A549 (cell line): Measurements from ENCODE around the gene FOXJ2. TPM values are rescaled to one million over a fixed set of nuclear protein-coding genes. Genes with fewer than 3 reads are reported as not detected.
"Not testable (repeated sequence)": the region's sequence is repeated elsewhere in the genome, so short reads cannot be mapped to it uniquely, and the experiment has no call there.

Experiments used
- ATAC-seq, 2 experiments: fragments of 200-7000 bp in 1 of 2; fragments of >200 bp in 1 of 2; cut with Nextera tagmentation in 1 of 2; cut with Tn5 transposase in 1 of 2; 3 replicates each; pipeline versions ENCODE4 v1.8.0 to v1.9.1; 2018 to 2020; ENCODE audit warnings: mild to moderate bottlenecking in 1 of 2, moderate library complexity in 1 of 2
- CTCF ChIA-PET: fragments of 300-600 bp; sonication (Branson Sonifier 250); formaldehyde crosslinking; extraction: SDS; loops from one replicate; lab custom pipeline; 2021; ENCODE audit warnings: antibody characterized with exemption, inconsistent platforms; lab: Yijun Ruan, JAX
- POLR2A ChIA-PET: fragments of 350-600 bp; formaldehyde crosslinking; extraction: SDS; loops from one replicate; lab custom pipeline; 2021; ENCODE audit warnings: antibody characterized with exemption, inconsistent platforms; lab: Yijun Ruan, JAX
- DNase-seq, 2 experiments: peaks; one replicate each; pipeline versions ENCODE4 v3.0.0 to v3.0.0-alpha.2; 2011 to 2016; ENCODE audit warnings: low read depth in 1 of 2, low spot score in 1 of 2
- FAIRE-seq: peaks from 2 replicates; lab custom pipeline; 2011; peaks lifted over from hg19 to GRCh38; lab: Jason Lieb, UNC
- H3K27ac ChIP-seq, 2 experiments: fragments of >200 bp; sonication (Bioruptor Twin); formaldehyde crosslinking; 3 replicates each; pipeline ENCODE4 v1.5.1; 2016 to 2017
- H3K4me1 ChIP-seq: fragments of >200 bp; sonication (Bioruptor Twin); formaldehyde crosslinking; 3 replicates; pipeline ENCODE4 v1.6.1; 2016
- H3K4me2 ChIP-seq: fragments of >200 bp; sonication (Bioruptor Twin); formaldehyde crosslinking; 3 replicates; pipeline ENCODE4 v1.6.1; 2016
- H3K4me3 ChIP-seq: fragments of >200 bp; sonication (Bioruptor Twin); formaldehyde crosslinking; 3 replicates; pipeline ENCODE4 v1.5.1; 2016
- H3K9me3 ChIP-seq: fragments of >200 bp; sonication (Bioruptor Twin); formaldehyde crosslinking; 3 replicates; pipeline ENCODE4 v1.6.1; 2016
- ATOH8 ChIP-seq: fragments of 250-450 bp; sonication (Bioruptor Pico); IDR thresholded peaks from 2 replicates; pipeline ENCODE4 v1.5.0; 2020; ENCODE audit warnings: low read depth, mild to moderate bottlenecking, moderate library complexity
- CHD2 ChIP-seq: fragments of 150-350 bp; IDR thresholded peaks from 2 replicates; pipeline ENCODE4 v1.6.1; 2014; ENCODE audit warnings: low read length; ENCODE audit not compliant: partially characterized antibody
- ESRRA ChIP-seq: fragments of 150-350 bp; IDR thresholded peaks from 2 replicates; pipeline ENCODE4 v1.6.1; 2014; ENCODE audit warnings: mild to moderate bottlenecking, low read length, borderline replicate concordance
- FOSB ChIP-seq: fragments of 250-450 bp; sonication (Bioruptor Pico); IDR thresholded peaks from 2 replicates; pipeline ENCODE4 v1.5.0; 2020; ENCODE audit warnings: mild to moderate bottlenecking, moderate library complexity
- HEYL ChIP-seq: fragments of 250-450 bp; sonication (Bioruptor Pico); IDR thresholded peaks from 2 replicates; pipeline ENCODE4 v1.8.0; 2021; ENCODE audit warnings: mild to moderate bottlenecking, moderate library complexity
- HOXB5 ChIP-seq: fragments of 250-450 bp; sonication (Bioruptor Pico); IDR thresholded peaks from 2 replicates; pipeline ENCODE4 v1.5.0; 2020; ENCODE audit warnings: mild to moderate bottlenecking, moderate library complexity
- JUN ChIP-seq, 2 experiments: fragments of >200 bp; sonication (Bioruptor Twin); formaldehyde crosslinking; IDR thresholded peaks; 2 replicates in 1 of 2; 3 replicates in 1 of 2; pipeline ENCODE4 v1.6.1; 2016 to 2017
- KDM5A ChIP-seq: fragments of 200-600 bp; sonication (generic); IDR thresholded peaks from 2 replicates; pipeline ENCODE4 v1.6.1; 2016; ENCODE audit warnings: antibody characterized with exemption, mild to moderate bottlenecking
- MAFK ChIP-seq: fragments of 450-650 bp; IDR thresholded peaks from 2 replicates; pipeline ENCODE4 v1.6.1; 2014; ENCODE audit not compliant: partially characterized antibody
- MYC ChIP-seq: IDR thresholded peaks from 2 replicates; pipeline ENCODE4 v1.6.1; 2012; ENCODE audit warnings: mild to moderate bottlenecking, inconsistent platforms, low read length, improper control_type of control experiment, borderline replicate concordance
- NR3C1 ChIP-seq: fragments of >200 bp; sonication (Bioruptor Twin); formaldehyde crosslinking; IDR thresholded peaks from 3 replicates; pipeline ENCODE4 v1.6.1; 2017
- PHF8 ChIP-seq: fragments of 200-600 bp; sonication (generic); IDR thresholded peaks from 2 replicates; pipeline ENCODE4 v1.6.1; 2016; ENCODE audit warnings: low read depth, mild to moderate bottlenecking, antibody characterized with exemption, moderate library complexity, borderline replicate concordance
- POLR2AphosphoS2 ChIP-seq: conservative IDR thresholded peaks from 2 replicates; pipeline ENCODE4 v1.6.1; 2012; ENCODE audit warnings: low read length, improper control_type of control experiment, inconsistent platforms
- RAD21 ChIP-seq, 2 experiments: fragments of >200 bp in 1 of 2; sonication (Bioruptor Twin) in 1 of 2; formaldehyde crosslinking in 1 of 2; IDR thresholded peaks in 1 of 2; conservative IDR thresholded peaks in 1 of 2; 2 replicates in 1 of 2; 3 replicates in 1 of 2; pipeline ENCODE4 v1.6.1; 2012 to 2018; ENCODE audit warnings: inconsistent platforms in 1 of 2
- RARB ChIP-seq: fragments of 250-450 bp; sonication (Bioruptor Pico); IDR thresholded peaks from 2 replicates; pipeline ENCODE4 v1.8.0; 2021; ENCODE audit warnings: mild to moderate bottlenecking, moderate library complexity
- RFX5 ChIP-seq: fragments of 450-650 bp; IDR thresholded peaks from 2 replicates; pipeline ENCODE4 v1.7.1; 2014; ENCODE audit warnings: antibody characterized with exemption, mild to moderate bottlenecking, moderate library complexity
- SREBF2 ChIP-seq: fragments of 450-650 bp; IDR thresholded peaks from 2 replicates; pipeline ENCODE4 v1.6.1; 2014; ENCODE audit warnings: mild to moderate bottlenecking, moderate library complexity
- TP53 ChIP-seq: fragments of 250-450 bp; sonication (Bioruptor Pico); IDR thresholded peaks from 2 replicates; pipeline ENCODE4 v1.5.0; 2021; ENCODE audit warnings: mild to moderate bottlenecking, moderate library complexity
- USF2 ChIP-seq: fragments of 450-650 bp; IDR thresholded peaks from 2 replicates; pipeline ENCODE4 v1.6.1; 2014; ENCODE audit warnings: antibody characterized with exemption
- ZFP36 ChIP-seq: fragments of 450-650 bp; IDR thresholded peaks from 2 replicates; pipeline ENCODE4 v1.6.1; 2014; ENCODE audit warnings: borderline replicate concordance; ENCODE audit not compliant: partially characterized antibody
- ZSCAN20 ChIP-seq: fragments of 250-450 bp; sonication (Bioruptor Pico); IDR thresholded peaks from 2 replicates; pipeline ENCODE4 v1.8.0; 2022; ENCODE audit warnings: mild to moderate bottlenecking, moderate library complexity
- WGBS: methylation state at CpG from one replicate; pipeline ENCODE4 v1.1.6; 2017; ENCODE audit errors: missing lambda C conversion rate; 5-methylcytosine and 5-hydroxymethylcytosine counted together
- polyA plus RNA-seq, 4 experiments: library from polyadenylated mRNA; depleted of rRNA in 3 of 4; stranded (reverse); fragments of >200 nt; fragmentation: RNase III in 1 of 4; extraction: RNeasy Plus Mini Kit Qiagen cat#74134 plus additional on column Dnase treatment in 1 of 4; gene quantifications; 2 replicates in 3 of 4; 3 replicates in 1 of 4; pipeline ENCODE4 v1.2.3, GENCODE V29; 2011 to 2017

The FOXJ2 gene
- polyA plus RNA-seq, 2 of the 4 experiments (the other 2 are of a cell fraction): 7.0 to 7.4 TPM

GRCh38 chr12:8064131-8064530, 31.6 kb downstream of the FOXJ2 start:
- ATAC-seq: no peak
- ChIA-PET POLR2A (no interaction called here), CTCF (interaction anchor here (0.7 to 1.3 kb wide), 5 partner anchors 8 to 439 kb away, joined by 3 read pairs; no protein-coding TSS in a partner anchor)
- DNase-seq: no peak
- FAIRE-seq: no peak
- Histone ChIP-seq H3K4me3 (no peak overlapping the region), H3K9me3 (no peaks in the 10 kb centered on the region), H3K4me1 (no peaks in the 10 kb centered on the region), H3K4me2 (no peak overlapping the region), H3K27ac (no peak overlapping the region)
- TF ChIP-seq POLR2AphosphoS2 (no peak), MAFK (peak; percentile 97)

- H3K4me1 ChIP-seq: no peaks in the 10 kb centered on the region
- WGBS: 40% methylated on average over 2 of the region's 2 CpGs
- H3K27ac ChIP-seq: no peak within 1 kb of the TSS
- no peaks in the 10 kb centered on the region for H3K9me3 ChIP-seq
- ATAC-seq (no peak), FAIRE-seq (no peak), DNase-seq (no peak)
- no peak within 1 kb of the TSS for H3K4me2 ChIP-seq
- TF ChIP-seq ATOH8 (CRISPR knock-in tag) (no peak), MAFK (peak; percentile 66)
- ChIA-PET POLR2A (no interaction called here), CTCF (interaction anchor here (0.8 to 1.6 kb wide), 3 partner anchors 9 to 20 kb away, joined by 3 to 11 read pairs (median 4); no protein-coding TSS in a partner anchor)
- no peak within 1 kb of the TSS for H3K4me3 ChIP-seq
Observed at GRCh38 chr12:8065991-8066594, 33.6 kb downstream of the FOXJ2 start, which contains the start of gene C3AR1. Gene C3AR1 (minus strand): TSS chr12:8066359. CDS start chr12:8060185, 6,174 bp downstream.

GRCh38 chr12:8069582-8069981, 37.1 kb downstream of the FOXJ2 start:
- no peak for DNase-seq
- FAIRE-seq: no peak
- TF ChIP-seq FOSB (CRISPR knock-in tag): no peak
- no peak for TF ChIP-seq ESRRA
- POLR2A ChIA-PET: no interaction called here
- Histone ChIP-seq H3K4me3 (no peak overlapping the region), H3K4me1 (no peaks in the 10 kb centered on the region), H3K27ac (no peak overlapping the region), H3K4me2 (no peak overlapping the region), H3K9me3 (no peaks in the 10 kb centered on the region)
- CTCF ChIA-PET: interaction anchor here (1.0 to 1.6 kb wide), 5 partner anchors 9 to 24 kb away, joined by 3 to 4 read pairs (median 3); no protein-coding TSS in a partner anchor
- ATAC-seq: no peak

GRCh38 chr12:8071820-8072219, 39.3 kb downstream of the FOXJ2 start:
- CTCF ChIA-PET: interaction anchor here (0.6 kb wide), 1 partner anchor 930 kb away, joined by 3 read pairs; no protein-coding TSS in a partner anchor
- H3K4me3 ChIP-seq, POLR2A ChIA-PET, H3K4me2 ChIP-seq, DNase-seq, H3K27ac ChIP-seq, H3K4me1 ChIP-seq, H3K9me3 ChIP-seq, ATAC-seq, FAIRE-seq: not testable (repeated sequence)
- 54% methylated on average over 3 of the region's 3 CpGs for WGBS

- H3K4me3 ChIP-seq: no peak overlapping the region
- peaks cover 19% of the 10 kb centered on the region; the same call in 2 of the 3 replicates for H3K4me1 ChIP-seq
- no peak for ATAC-seq
- no peak for FAIRE-seq
- DNase-seq: no peak
- no peaks in the 10 kb centered on the region for H3K9me3 ChIP-seq
- WGBS: 57% methylated on average over 6 of the region's 6 CpGs
- ChIA-PET CTCF (interaction anchor here (1.1 to 7.6 kb wide), 3 partner anchors 9 to 36 kb away, joined by 3 to 70 read pairs (median 17); partner anchors contain the start of gene C3AR1), POLR2A (no interaction called here)
- no peak overlapping the region for H3K4me2 ChIP-seq
- TF ChIP-seq USF2: no peak
- no peak for TF ChIP-seq HOXB5
- TF ChIP-seq ZSCAN20 (CRISPR knock-in tag): no peak
- no peak for TF ChIP-seq PHF8
- no peak for TF ChIP-seq RAD21 (conservative IDR thresholded peaks at IDR 0.05 in 1 of 2, IDR thresholded peaks at IDR 0.05 in 1 of 2)
- TF ChIP-seq MYC: no peak
- TF ChIP-seq RFX5: no peak
- no peak for TF ChIP-seq MAFK
- no peak for TF ChIP-seq RARB (CRISPR knock-in tag)
- no peak for TF ChIP-seq TP53 (CRISPR knock-in tag)
- TF ChIP-seq NR3C1: no peak
- no peak for TF ChIP-seq CHD2
- no peak for TF ChIP-seq HEYL (CRISPR knock-in tag)
- TF ChIP-seq SREBF2: no peak
- TF ChIP-seq JUN (IDR thresholded peaks at IDR 0.05): no peak
- no peak for TF ChIP-seq ZFP36
- no peak for TF ChIP-seq KDM5A
- TF ChIP-seq ESRRA: no peak
- H3K27ac ChIP-seq: no peak overlapping the region
Observed at GRCh38 chr12:8075935-8076334, 43.4 kb downstream of the FOXJ2 start.
